Esophagus squamous epithelium (tissue), 5 donors: Measurements from ENCODE around the gene CHD3. TPM values are rescaled to one million over a fixed set of nuclear protein-coding genes. Genes with fewer than 3 reads are reported as not detected.

Experiments
- DNase-seq: peaks from one replicate; lab custom pipeline; 2025; lab: John Stamatoyannopoulos, UW
- H3K27ac ChIP-seq, 4 donors: fragments of 200-600 bp; sonication (generic); one replicate each; pipeline ENCODE4 v1.5.1; 2016 to 2019; ENCODE audit warnings: mild to moderate bottlenecking in 1 of 4
- H3K27me3 ChIP-seq, 4 donors: fragments of 200-600 bp; sonication (generic); 1 replicate in 3 of 4; 2 replicates in 1 of 4; pipeline versions ENCODE4 v1.5.1 to v1.6.0; 2017 to 2021; ENCODE audit warnings: antibody characterized with exemption in 1 of 4
- H3K36me3 ChIP-seq, 3 donors: fragments of 200-600 bp; sonication (generic); one replicate each; pipeline ENCODE4 v1.5.1; 2016 to 2019
- H3K4me1 ChIP-seq, 3 donors: fragments of 200-600 bp; sonication (generic); one replicate each; pipeline ENCODE4 v1.5.1; 2017 to 2019
- H3K4me3 ChIP-seq, 4 donors: fragments of 200-600 bp; sonication (generic); 1 replicate in 3 of 4; 2 replicates in 1 of 4; pipeline ENCODE4 v1.5.1; 2016 to 2019; ENCODE audit warnings: mild to moderate bottlenecking in 2 of 4, moderate library complexity in 1 of 4
- H3K9me3 ChIP-seq, 3 donors: fragments of 200-600 bp; sonication (generic); one replicate each; pipeline ENCODE4 v1.5.1; 2016 to 2019
- POLR2A ChIP-seq, 4 donors: fragments of 450-650 bp; IDR thresholded peaks; one replicate each; pipeline ENCODE4 v1.6.1; 2017; ENCODE audit warnings: antibody characterized with exemption in 4 of 4, mild to moderate bottlenecking in 4 of 4, moderate library complexity in 3 of 4
- WGBS, 2 donors: methylation state at CpG; one replicate each; pipeline ENCODE4 v1.1.5; 2018; 5-methylcytosine and 5-hydroxymethylcytosine counted together
- intact Hi-C: fragments of 100-400 bp; cut with DNase I; formaldehyde crosslinking; loops from one replicate; pipeline ENCODE4 v1.15.0; 2022
- total RNA-seq, 4 donors: library from RNA; depleted of rRNA; stranded (reverse); fragments of >200 nt; gene quantifications; one replicate each; pipeline ENCODE4 v1.1.0, GENCODE V29; 2016
- TF ChIP-seq, protein P1 (sequence below), 6 experiments: fragments of 450-650 bp in 4 of 6; fragments of 200-600 bp in 2 of 6; sonication (generic) in 2 of 6; IDR thresholded peaks; one replicate each; pipeline ENCODE4 v1.5.1; 2016 to 2019; ENCODE audit warnings: antibody characterized with exemption in 6 of 6, mild to moderate bottlenecking in 4 of 6, moderate library complexity in 4 of 6
- donor health status: DM: yes; HTN: yes; CAD: no.

Gene CHD3
- total RNA-seq, 4 donors from 2014 or later: 57.7 to 93.5 (median 73.0) TPM

GRCh38 chr17:7849751-7850504, 38.7 kb upstream of the CHD3 start:
- H3K9me3 ChIP-seq: no peaks in the 10 kb centered on the region
- intact Hi-C loops: no loop called here
- H3K4me3 ChIP-seq: no peak overlapping the region
- WGBS, 2 donors: 84 to 93% methylated on average over 4 to 8 of the region's 12 CpGs
- no peak for TF ChIP-seq POLR2A (IDR thresholded peaks at IDR 0.05)
- TF ChIP-seq, protein P1, sequence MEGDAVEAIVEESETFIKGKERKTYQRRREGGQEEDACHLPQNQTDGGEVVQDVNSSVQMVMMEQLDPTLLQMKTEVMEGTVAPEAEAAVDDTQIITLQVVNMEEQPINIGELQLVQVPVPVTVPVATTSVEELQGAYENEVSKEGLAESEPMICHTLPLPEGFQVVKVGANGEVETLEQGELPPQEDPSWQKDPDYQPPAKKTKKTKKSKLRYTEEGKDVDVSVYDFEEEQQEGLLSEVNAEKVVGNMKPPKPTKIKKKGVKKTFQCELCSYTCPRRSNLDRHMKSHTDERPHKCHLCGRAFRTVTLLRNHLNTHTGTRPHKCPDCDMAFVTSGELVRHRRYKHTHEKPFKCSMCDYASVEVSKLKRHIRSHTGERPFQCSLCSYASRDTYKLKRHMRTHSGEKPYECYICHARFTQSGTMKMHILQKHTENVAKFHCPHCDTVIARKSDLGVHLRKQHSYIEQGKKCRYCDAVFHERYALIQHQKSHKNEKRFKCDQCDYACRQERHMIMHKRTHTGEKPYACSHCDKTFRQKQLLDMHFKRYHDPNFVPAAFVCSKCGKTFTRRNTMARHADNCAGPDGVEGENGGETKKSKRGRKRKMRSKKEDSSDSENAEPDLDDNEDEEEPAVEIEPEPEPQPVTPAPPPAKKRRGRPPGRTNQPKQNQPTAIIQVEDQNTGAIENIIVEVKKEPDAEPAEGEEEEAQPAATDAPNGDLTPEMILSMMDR (IDR thresholded peaks at IDR 0.05): no peak
- peaks cover 48 to 87% (median 50%) of the 10 kb centered on the region in 3 donors for H3K36me3 ChIP-seq
- H3K27me3 ChIP-seq: no peaks in the 10 kb centered on the region
- no peak for DNase-seq
- no peak overlapping the region for H3K27ac ChIP-seq
- peaks cover 18 to 56% (median 27%) of the 10 kb centered on the region in 3 donors for H3K4me1 ChIP-seq

GRCh38 chr17:7850701-7851437, 37.7 kb upstream of the CHD3 start:
- H3K4me3 ChIP-seq: peak overlapping the region in 2 of 4 donors; percentile 21 to 31
- peak overlapping the region in 2 of 4 donors; percentile 14 to 66 for H3K27ac ChIP-seq
- peaks cover 46 to 80% (median 48%) of the 10 kb centered on the region in 3 donors for H3K36me3 ChIP-seq
- H3K27me3 ChIP-seq: no peaks in the 10 kb centered on the region
- intact Hi-C loops: no loop called here
- no peaks in the 10 kb centered on the region for H3K9me3 ChIP-seq
- TF ChIP-seq, protein P1 (IDR thresholded peaks at IDR 0.05): no peak
- no peak for TF ChIP-seq POLR2A (IDR thresholded peaks at IDR 0.05)
- DNase-seq: no peak
- WGBS, 2 donors: 87 to 90% methylated on average over 6 to 13 of the region's 17 CpGs
- peaks cover 17 to 56% (median 25%) of the 10 kb centered on the region in 3 donors for H3K4me1 ChIP-seq

DNA sequence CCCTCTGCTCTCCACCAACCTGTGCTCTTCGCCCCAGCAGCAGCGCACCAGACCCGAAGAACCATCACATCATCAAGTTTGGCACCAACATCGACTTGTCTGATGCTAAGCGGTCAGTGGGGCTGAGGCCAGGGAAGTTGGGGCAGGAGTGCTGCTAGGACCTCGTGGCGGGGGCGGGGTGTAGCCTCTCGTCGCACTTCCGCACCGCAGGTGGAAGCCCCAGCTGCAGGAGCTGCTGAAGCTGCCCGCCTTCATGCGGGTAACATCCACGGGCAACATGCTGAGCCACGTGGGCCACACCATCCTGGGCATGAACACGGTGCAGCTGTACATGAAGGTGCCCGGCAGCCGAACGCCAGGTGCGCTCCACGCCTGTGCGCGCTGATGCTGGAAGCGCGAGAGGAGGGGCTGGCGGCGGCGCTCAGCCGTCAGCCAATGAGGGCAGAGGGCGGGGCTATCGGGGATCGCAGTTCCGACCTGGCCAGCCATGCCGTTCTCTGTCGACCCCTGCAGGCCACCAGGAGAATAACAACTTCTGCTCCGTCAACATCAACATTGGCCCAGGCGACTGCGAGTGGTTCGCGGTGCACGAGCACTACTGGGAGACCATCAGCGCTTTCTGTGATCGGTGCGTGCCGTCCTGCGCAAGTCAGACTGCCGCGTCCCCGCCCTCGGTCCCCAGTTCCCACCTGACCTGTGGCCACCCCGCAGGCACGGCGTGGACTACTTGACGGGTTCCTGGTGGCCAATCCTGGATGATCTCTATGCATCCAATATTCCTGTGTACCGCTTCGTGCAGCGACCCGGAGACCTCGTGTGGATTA, 36.9 kb upstream of the CHD3 start:
- H3K9me3 ChIP-seq: no peaks in the 10 kb centered on the region
- peaks cover 23 to 57% (median 29%) of the 10 kb centered on the region in 3 donors for H3K4me1 ChIP-seq
- peak overlapping the region in 3 of 4 donors; percentile 21 to 42 (median 31) for H3K4me3 ChIP-seq
- 23 to 39% methylated on average over 11 to 13 of the region's 60 CpGs for WGBS, 2 donors
- peak in 1 of 4 donors; percentile 33 for TF ChIP-seq POLR2A (IDR thresholded peaks at IDR 0.05)
- TF ChIP-seq, protein P1 (IDR thresholded peaks at IDR 0.05): peak; percentile 96 to 99 (median 98)
- H3K27ac ChIP-seq: peak overlapping the region in 3 of 4 donors; percentile 14 to 66 (median 17)
- DNase-seq: no peak
- H3K36me3 ChIP-seq: peaks cover 38 to 72% (median 41%) of the 10 kb centered on the region in 3 donors
- intact Hi-C loops: no loop called here
- H3K27me3 ChIP-seq: no peaks in the 10 kb centered on the region

DNA sequence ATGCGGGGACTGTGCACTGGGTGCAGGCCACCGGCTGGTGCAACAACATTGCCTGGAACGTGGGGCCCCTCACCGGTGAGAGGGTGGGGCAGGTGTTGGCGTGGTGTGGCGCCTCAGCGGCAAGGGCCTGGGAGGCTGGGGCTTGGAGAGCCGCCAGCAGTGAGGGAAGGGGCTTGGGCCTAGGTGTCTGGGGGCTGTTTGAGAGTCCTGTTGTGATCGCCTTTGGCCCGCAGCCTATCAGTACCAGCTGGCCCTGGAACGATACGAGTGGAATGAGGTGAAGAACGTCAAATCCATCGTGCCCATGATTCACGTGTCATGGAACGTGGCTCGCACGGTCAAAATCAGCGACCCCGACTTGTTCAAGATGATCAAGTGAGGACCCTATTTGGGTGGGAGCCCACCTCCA, 36.3 kb upstream of the CHD3 start:
- WGBS, 2 donors: 76 to 82% methylated on average over 7 to 11 of the region's 20 CpGs
- intact Hi-C loops: no loop called here
- TF ChIP-seq POLR2A (IDR thresholded peaks at IDR 0.05): no peak
- TF ChIP-seq, protein P1 (IDR thresholded peaks at IDR 0.05): no peak
- Histone ChIP-seq H3K27ac (peak overlapping the region in 2 of 4 donors; percentile 17 to 66), H3K4me3 (peak overlapping the region in 1 of 4 donors; percentile 42), H3K4me1 (peaks cover 23 to 61% (median 29%) of the 10 kb centered on the region in 3 donors), H3K36me3 (peaks cover 32 to 66% (median 35%) of the 10 kb centered on the region in 3 donors), H3K27me3 (no peaks in the 10 kb centered on the region), H3K9me3 (no peaks in the 10 kb centered on the region)
- no peak for DNase-seq
